ENCODE data around the gene DOCK4. TPM values are rescaled to one million over a fixed set of nuclear protein-coding genes. Genes with fewer than 3 reads are reported as not detected.

DOCK4 gene
- total RNA-seq, 1 donor from 2014 or later: 100 TPM

GRCh38 chr7:111867348-111867931, 338.8 kb downstream of the DOCK4 start:
- intact Hi-C loops (cut with DNase I): no loop called here
- no peaks in the 10 kb centered on the region for H3K9me3 ChIP-seq
- peaks cover 74% of the 10 kb centered on the region for H3K36me3 ChIP-seq
- no peak overlapping the region for H3K4me3 ChIP-seq
- no peak overlapping the region for H3K27ac ChIP-seq
- DNase-seq: no peak
- no peaks in the 10 kb centered on the region for H3K27me3 ChIP-seq
- TF ChIP-seq, protein P1, sequence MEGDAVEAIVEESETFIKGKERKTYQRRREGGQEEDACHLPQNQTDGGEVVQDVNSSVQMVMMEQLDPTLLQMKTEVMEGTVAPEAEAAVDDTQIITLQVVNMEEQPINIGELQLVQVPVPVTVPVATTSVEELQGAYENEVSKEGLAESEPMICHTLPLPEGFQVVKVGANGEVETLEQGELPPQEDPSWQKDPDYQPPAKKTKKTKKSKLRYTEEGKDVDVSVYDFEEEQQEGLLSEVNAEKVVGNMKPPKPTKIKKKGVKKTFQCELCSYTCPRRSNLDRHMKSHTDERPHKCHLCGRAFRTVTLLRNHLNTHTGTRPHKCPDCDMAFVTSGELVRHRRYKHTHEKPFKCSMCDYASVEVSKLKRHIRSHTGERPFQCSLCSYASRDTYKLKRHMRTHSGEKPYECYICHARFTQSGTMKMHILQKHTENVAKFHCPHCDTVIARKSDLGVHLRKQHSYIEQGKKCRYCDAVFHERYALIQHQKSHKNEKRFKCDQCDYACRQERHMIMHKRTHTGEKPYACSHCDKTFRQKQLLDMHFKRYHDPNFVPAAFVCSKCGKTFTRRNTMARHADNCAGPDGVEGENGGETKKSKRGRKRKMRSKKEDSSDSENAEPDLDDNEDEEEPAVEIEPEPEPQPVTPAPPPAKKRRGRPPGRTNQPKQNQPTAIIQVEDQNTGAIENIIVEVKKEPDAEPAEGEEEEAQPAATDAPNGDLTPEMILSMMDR (IDR thresholded peaks at IDR 0.05): no peak
- no peak for ATAC-seq
- H3K4me1 ChIP-seq: no peaks in the 10 kb centered on the region

- intact Hi-C loops (cut with DNase I): no loop called here
- no peak overlapping the region for H3K4me3 ChIP-seq
- no peak overlapping the region for H3K27ac ChIP-seq
- no peaks in the 10 kb centered on the region for H3K9me3 ChIP-seq
- peaks cover 77% of the 10 kb centered on the region for H3K36me3 ChIP-seq
- TF ChIP-seq, protein P1 (IDR thresholded peaks at IDR 0.05): no peak
- no peak for ATAC-seq
- DNase-seq: no peak
- no peaks in the 10 kb centered on the region for H3K4me1 ChIP-seq
- H3K27me3 ChIP-seq: no peaks in the 10 kb centered on the region
Measured at GRCh38 chr7:111866787-111867186, 339.4 kb downstream of the DOCK4 start.

DNA sequence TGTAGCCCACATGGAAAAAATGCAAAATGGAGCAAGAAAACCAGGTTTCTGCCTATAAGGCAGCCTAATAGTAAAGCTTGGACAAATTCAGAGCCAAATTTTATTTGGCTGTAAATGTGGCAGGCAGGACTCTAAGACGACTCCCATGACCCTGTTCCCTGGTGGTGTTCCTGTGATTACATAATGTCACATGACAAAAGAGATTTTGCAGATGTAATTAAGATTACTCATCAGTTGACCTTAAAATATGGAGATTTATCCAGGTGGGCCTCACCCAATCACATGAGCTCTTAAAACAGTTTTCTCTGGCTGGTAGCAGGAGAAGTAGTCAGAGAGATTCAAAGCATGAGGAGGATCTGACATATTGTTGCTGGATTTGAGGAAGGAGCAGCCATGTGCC, 340.8 kb downstream of the DOCK4 start:
- DNase-seq: no peak
- no peaks in the 10 kb centered on the region for H3K27me3 ChIP-seq
- intact Hi-C loops (cut with DNase I): no loop called here
- TF ChIP-seq, protein P1 (IDR thresholded peaks at IDR 0.05): no peak
- peaks cover 64% of the 10 kb centered on the region for H3K36me3 ChIP-seq
- no peaks in the 10 kb centered on the region for H3K9me3 ChIP-seq
- peak overlapping the region; percentile 5 for H3K27ac ChIP-seq
- ATAC-seq: no peak
- H3K4me3 ChIP-seq: no peak overlapping the region
- no peaks in the 10 kb centered on the region for H3K4me1 ChIP-seq

GRCh38 chr7:111864291-111864976, 341.8 kb downstream of the DOCK4 start:
- Histone ChIP-seq H3K27ac (no peak overlapping the region), H3K4me3 (no peak overlapping the region), H3K9me3 (no peaks in the 10 kb centered on the region), H3K4me1 (no peaks in the 10 kb centered on the region), H3K27me3 (no peaks in the 10 kb centered on the region), H3K36me3 (peaks cover 66% of the 10 kb centered on the region)
- DNase-seq (no peak), ATAC-seq (no peak)
- intact Hi-C loops (cut with DNase I): no loop called here
- TF ChIP-seq, protein P1 (IDR thresholded peaks at IDR 0.05): no peak

DNA sequence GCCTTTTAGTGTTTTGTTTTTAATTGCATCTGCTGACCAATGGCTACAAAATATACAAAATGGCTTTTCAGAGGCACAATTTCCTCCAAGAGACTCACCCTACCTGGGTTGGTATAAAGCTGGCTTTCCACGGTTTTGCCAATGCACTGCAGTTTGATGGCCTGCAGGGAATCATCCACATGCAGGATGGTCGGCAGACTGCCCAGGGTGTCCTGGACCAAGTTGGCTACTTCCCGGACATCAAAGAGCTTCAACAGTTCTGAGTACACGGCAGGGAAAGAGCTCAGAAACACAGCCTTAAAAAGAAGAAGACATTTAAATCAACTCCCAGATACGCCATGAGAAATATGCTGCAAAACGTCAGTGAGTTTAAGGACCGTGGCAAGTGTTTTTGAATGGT, 342.9 kb downstream of the DOCK4 start:
- intact Hi-C loops (cut with DNase I): no loop called here
- no peak for ATAC-seq
- Histone ChIP-seq H3K4me1 (no peaks in the 10 kb centered on the region), H3K27ac (no peak overlapping the region), H3K27me3 (no peaks in the 10 kb centered on the region), H3K36me3 (peaks cover 60% of the 10 kb centered on the region), H3K4me3 (no peak overlapping the region), H3K9me3 (no peaks in the 10 kb centered on the region)
- TF ChIP-seq, protein P1 (IDR thresholded peaks at IDR 0.05): no peak
- DNase-seq: no peak

Measured in upper lobe of right lung (tissue), 1 donor.